RWPE1 (cell line): Measurements from ENCODE around the gene FYCO1.

Source experiments
- CTCF ChIA-PET: fragments of 350-600 bp; sonication (Branson Sonifier 250); formaldehyde crosslinking; extraction: SDS; loops from one replicate; lab custom pipeline; 2021; lab: Yijun Ruan, JAX
- POLR2A ChIA-PET: fragments of 400-600 bp; formaldehyde crosslinking; extraction: SDS; loops from one replicate; lab custom pipeline; 2020; ENCODE audit warnings: antibody characterized with exemption; ENCODE audit not compliant: low non-redundant PET; lab: Yijun Ruan, JAX
- DNase-seq: peaks from one replicate; pipeline ENCODE4 v3.0.0; 2012; ENCODE audit warnings: low spot score
- H3K27ac ChIP-seq: fragments of 450-650 bp; 2 replicates; pipeline ENCODE4 v1.5.1; 2017
- CTCF ChIP-seq: fragments of 450-650 bp; conservative IDR thresholded peaks from 2 replicates; pipeline ENCODE4 v1.5.1; 2017; ENCODE audit warnings: low read depth, mild to moderate bottlenecking

Gene FYCO1

GRCh38 chr3:45952456-45952855, 43.2 kb downstream of the FYCO1 start:
- DNase-seq, result no peak
- ChIA-PET CTCF (no interaction called here), POLR2A (no interaction called here)
- TF ChIP-seq CTCF, result no peak
- H3K27ac ChIP-seq, result no peak overlapping the region

GRCh38 chr3:45951946-45952345, 43.7 kb downstream of the FYCO1 start:
- no peak for TF ChIP-seq CTCF
- ChIA-PET POLR2A (no interaction called here), CTCF (interaction anchor here (0.5 kb wide), 1 partner anchor 873 kb away, joined by 4 read pairs; no protein-coding TSS in a partner anchor)
- DNase-seq, result no peak
- H3K27ac ChIP-seq, result no peak overlapping the region

- H3K27ac ChIP-seq, result no peak overlapping the region
- no peak for DNase-seq
- ChIA-PET POLR2A (interaction anchor here (0.6 kb wide), 1 partner anchor 31 kb away, joined by 3 read pairs; no protein-coding TSS in a partner anchor), CTCF (interaction anchor here (0.5 kb wide), 1 partner anchor 874 kb away, joined by 4 read pairs; no protein-coding TSS in a partner anchor)
- TF ChIP-seq CTCF, result no peak
These were observed 44.7 kb downstream of the FYCO1 start for GRCh38 chr3:45950686-45951600.

- no peak for DNase-seq
- no peak overlapping the region for H3K27ac ChIP-seq
- ChIA-PET CTCF (no interaction called here), POLR2A (no interaction called here)
- TF ChIP-seq CTCF, result no peak
These were observed 45.5 kb downstream of the FYCO1 start for GRCh38 chr3:45950131-45950530.

GRCh38 chr3:45949432-45949831, 46.2 kb downstream of the FYCO1 start:
- no peak overlapping the region for H3K27ac ChIP-seq
- ChIA-PET POLR2A (no interaction called here), CTCF (no interaction called here)
- DNase-seq, result no peak
- TF ChIP-seq CTCF, result no peak

- DNase-seq, result no peak
- ChIA-PET POLR2A (no interaction called here), CTCF (no interaction called here)
- H3K27ac ChIP-seq, result no peak overlapping the region
- TF ChIP-seq CTCF, result no peak
These were observed 46.7 kb downstream of the FYCO1 start for GRCh38 chr3:45948881-45949280.
